HepG2 (cell line): ENCODE measurements around the gene ANO4. TPM values are rescaled to one million over a fixed set of nuclear protein-coding genes. Genes with fewer than 3 reads are reported as not detected.

Experiments
- BCL3 ChIP-seq: sonication (generic); formaldehyde crosslinking; IDR thresholded peaks from 2 replicates; pipeline ENCODE4 v1.5.1; 2020; ENCODE audit warnings: mild to moderate bottlenecking, missing genetic modification reagents, moderate library complexity
- GFI1 ChIP-seq: sonication (generic); formaldehyde crosslinking; IDR thresholded peaks from 2 replicates; pipeline ENCODE4 v1.5.0; 2020; ENCODE audit warnings: missing genetic modification reagents, mild to moderate bottlenecking, borderline replicate concordance
- HNF4A ChIP-seq: sonication (generic); formaldehyde crosslinking; IDR thresholded peaks from 2 replicates; pipeline ENCODE4 v1.4.0; 2020; ENCODE audit warnings: missing genetic modification reagents
- KDM2A ChIP-seq: sonication (generic); formaldehyde crosslinking; IDR thresholded peaks from 2 replicates; pipeline ENCODE4 v1.4.0; 2020; ENCODE audit warnings: low read depth, missing genetic modification reagents, borderline replicate concordance
- TAF15 ChIP-seq: fragments of 200-400 bp; formaldehyde crosslinking; IDR thresholded peaks from one replicate; pipeline ENCODE4 v1.6.1; 2018; ENCODE audit warnings: mild to moderate bottlenecking, low read depth, low read length; ENCODE audit not compliant: poor library complexity, severe bottlenecking
- YEATS4 ChIP-seq: sonication (generic); formaldehyde crosslinking; IDR thresholded peaks from 2 replicates; pipeline ENCODE4 v1.4.0; 2020; ENCODE audit warnings: missing genetic modification reagents, borderline replicate concordance
- ZBTB14 ChIP-seq: sonication (generic); formaldehyde crosslinking; IDR thresholded peaks from 2 replicates; pipeline ENCODE4 v1.4.0; 2020; ENCODE audit warnings: missing genetic modification reagents
- ZNF362 ChIP-seq: sonication (generic); formaldehyde crosslinking; IDR thresholded peaks from 2 replicates; pipeline ENCODE4 v1.4.0; 2020; ENCODE audit warnings: missing genetic modification reagents, mild to moderate bottlenecking, borderline replicate concordance
- ZNF674 ChIP-seq: sonication (generic); formaldehyde crosslinking; IDR thresholded peaks from 2 replicates; pipeline ENCODE4 v1.5.0; 2020; ENCODE audit warnings: low read depth, mild to moderate bottlenecking, missing genetic modification reagents
- ZNF782 ChIP-seq: sonication (generic); formaldehyde crosslinking; IDR thresholded peaks from 2 replicates; pipeline ENCODE4 v1.4.0; 2020; ENCODE audit warnings: missing genetic modification reagents, mild to moderate bottlenecking, borderline replicate concordance
- polyA plus RNA-seq, 8 experiments: library from polyadenylated mRNA; depleted of rRNA in 3 of 8; stranded (reverse) in 7 of 8; unstranded in 1 of 8; fragments of >200 nt; fragmentation: Illumina TruSeq in 4 of 8; extraction: Trizol in 4 of 8; gene quantifications; 2 replicates each; pipeline versions ENCODE4 v1.2.1 to v1.2.3, GENCODE V29; 2011 to 2016; ENCODE audit warnings: low read depth in 4 of 8, missing spikeins in 1 of 8, mixed read lengths in 1 of 8; ENCODE audit not compliant: insufficient read depth in 1 of 8
- total RNA-seq, 5 experiments: library from RNA; depleted of rRNA; stranded (reverse); fragments of >200 nt; fragmentation: Illumina TruSeq; extraction: Trizol; gene quantifications; 2 replicates each; pipeline ENCODE4 v1.2.3, GENCODE V29; 2016; ENCODE audit warnings: low read depth in 1 of 5
- TF ChIP-seq, protein P1 (sequence below), 2 experiments: sonication (generic) in 1 of 2; formaldehyde crosslinking in 1 of 2; IDR thresholded peaks; 2 replicates each; pipeline versions ENCODE4 v1.5.1 to v1.6.1; 2011 to 2020; ENCODE audit warnings: borderline replicate concordance in 1 of 2, low read depth in 1 of 2, low read length in 1 of 2, mild to moderate bottlenecking in 1 of 2, missing genetic modification reagents in 1 of 2, moderate library complexity in 1 of 2
- TF ChIP-seq, protein P2 (sequence below): sonication (generic); formaldehyde crosslinking; IDR thresholded peaks from 2 replicates; pipeline ENCODE4 v1.8.0; 2022; ENCODE audit warnings: missing genetic modification reagents, mild to moderate bottlenecking, inconsistent platforms, borderline replicate concordance
- TF ChIP-seq, protein P3 (sequence below): IDR thresholded peaks from 2 replicates; pipeline ENCODE4 v1.6.1; 2016; ENCODE audit warnings: low read depth, control low read depth

Gene ANO4
- total and polyA plus RNA-seq, 2 of the 13 experiments (the other 11 are each of a cell fraction or from before 2014, with no cell fraction given) = not detected

DNA sequence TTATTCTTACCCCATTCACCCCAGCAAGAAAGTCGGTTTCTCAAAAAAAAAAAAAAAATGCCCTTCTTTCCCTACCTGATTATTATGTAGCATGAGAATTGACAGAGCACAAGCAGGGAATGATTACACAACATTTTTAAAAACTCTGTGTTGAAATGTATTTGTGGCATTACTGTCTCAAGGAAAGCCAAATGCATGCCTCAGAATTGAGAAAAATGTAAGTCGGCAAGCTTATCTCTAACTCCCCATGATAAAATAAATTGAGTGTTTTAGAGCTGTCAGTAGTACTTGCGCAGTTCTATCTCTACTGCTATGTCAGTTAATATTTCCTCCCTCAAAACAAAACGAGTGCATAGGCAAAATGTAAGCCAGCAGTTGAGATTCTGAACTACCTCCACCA lies 25.7 kb downstream of the ANO4 start (continued):
- TF ChIP-seq, protein P1, sequence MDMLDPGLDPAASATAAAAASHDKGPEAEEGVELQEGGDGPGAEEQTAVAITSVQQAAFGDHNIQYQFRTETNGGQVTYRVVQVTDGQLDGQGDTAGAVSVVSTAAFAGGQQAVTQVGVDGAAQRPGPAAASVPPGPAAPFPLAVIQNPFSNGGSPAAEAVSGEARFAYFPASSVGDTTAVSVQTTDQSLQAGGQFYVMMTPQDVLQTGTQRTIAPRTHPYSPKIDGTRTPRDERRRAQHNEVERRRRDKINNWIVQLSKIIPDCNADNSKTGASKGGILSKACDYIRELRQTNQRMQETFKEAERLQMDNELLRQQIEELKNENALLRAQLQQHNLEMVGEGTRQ (IDR thresholded peaks at IDR 0.05; ENCODE audit: low read depth, low read length) = no peak
- TF ChIP-seq, protein P1 (CRISPR knock-in tag; IDR thresholded peaks at IDR 0.05; ENCODE audit: borderline replicate concordance) = no peak
- TF ChIP-seq ZNF782 (CRISPR knock-in tag) (no peak), ZNF362 (no peak), HNF4A (CRISPR knock-in tag) (no peak), KDM2A (CRISPR knock-in tag) (no peak), GFI1 (no peak), TAF15 (no peak), BCL3 (CRISPR knock-in tag) (no peak), ZBTB14 (CRISPR knock-in tag) (no peak), ZNF674 (no peak), YEATS4 (CRISPR knock-in tag) (no peak)
- TF ChIP-seq, protein P2, sequence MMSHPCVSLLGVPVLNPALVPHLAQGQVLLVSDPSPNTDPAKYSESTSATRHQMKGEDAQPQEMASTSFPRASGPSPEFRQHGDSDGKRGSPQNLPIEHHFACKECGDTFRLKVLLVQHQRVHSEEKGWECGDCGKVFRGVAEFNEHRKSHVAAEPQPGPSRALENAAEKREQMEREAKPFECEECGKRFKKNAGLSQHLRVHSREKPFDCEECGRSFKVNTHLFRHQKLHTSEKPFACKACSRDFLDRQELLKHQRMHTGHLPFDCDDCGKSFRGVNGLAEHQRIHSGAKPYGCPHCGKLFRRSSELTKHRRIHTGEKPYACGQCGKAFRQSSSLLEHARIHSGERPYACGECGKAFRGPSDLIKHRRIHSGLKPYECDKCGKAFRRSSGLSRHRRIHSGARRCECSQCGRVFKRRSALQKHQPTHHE (CRISPR knock-in tag) = no peak
- TF ChIP-seq, protein P3, sequence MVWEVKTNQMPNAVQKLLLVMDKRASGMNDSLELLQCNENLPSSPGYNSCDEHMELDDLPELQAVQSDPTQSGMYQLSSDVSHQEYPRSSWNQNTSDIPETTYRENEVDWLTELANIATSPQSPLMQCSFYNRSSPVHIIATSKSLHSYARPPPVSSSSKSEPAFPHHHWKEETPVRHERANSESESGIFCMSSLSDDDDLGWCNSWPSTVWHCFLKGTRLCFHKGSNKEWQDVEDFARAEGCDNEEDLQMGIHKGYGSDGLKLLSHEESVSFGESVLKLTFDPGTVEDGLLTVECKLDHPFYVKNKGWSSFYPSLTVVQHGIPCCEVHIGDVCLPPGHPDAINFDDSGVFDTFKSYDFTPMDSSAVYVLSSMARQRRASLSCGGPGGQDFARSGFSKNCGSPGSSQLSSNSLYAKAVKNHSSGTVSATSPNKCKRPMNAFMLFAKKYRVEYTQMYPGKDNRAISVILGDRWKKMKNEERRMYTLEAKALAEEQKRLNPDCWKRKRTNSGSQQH = no peak
- TF ChIP-seq, all 625 proteins: peak for 0
